Measurements from ENCODE around the gene RNF214.

DNA sequence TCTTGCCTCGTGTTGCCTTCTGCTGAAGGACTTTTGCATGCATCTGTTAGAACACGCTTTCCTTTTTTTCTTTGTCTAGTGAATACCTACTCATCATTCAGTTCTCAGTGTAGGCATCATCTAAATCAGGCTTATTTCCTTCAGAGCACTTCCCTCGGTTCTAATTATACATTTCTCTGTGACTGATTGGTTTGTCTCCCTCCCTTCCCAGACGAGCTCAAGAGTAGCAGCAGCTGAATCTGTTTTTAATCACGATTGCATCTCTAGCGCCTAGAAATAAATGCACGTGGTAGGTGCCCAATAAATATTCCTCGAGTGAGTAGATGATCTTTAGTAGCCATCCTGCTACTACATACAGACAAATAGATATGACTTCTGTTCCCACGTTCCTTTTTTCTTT, 101.4 kb downstream of the RNF214 start:
- TF ChIP-seq, protein P1, sequence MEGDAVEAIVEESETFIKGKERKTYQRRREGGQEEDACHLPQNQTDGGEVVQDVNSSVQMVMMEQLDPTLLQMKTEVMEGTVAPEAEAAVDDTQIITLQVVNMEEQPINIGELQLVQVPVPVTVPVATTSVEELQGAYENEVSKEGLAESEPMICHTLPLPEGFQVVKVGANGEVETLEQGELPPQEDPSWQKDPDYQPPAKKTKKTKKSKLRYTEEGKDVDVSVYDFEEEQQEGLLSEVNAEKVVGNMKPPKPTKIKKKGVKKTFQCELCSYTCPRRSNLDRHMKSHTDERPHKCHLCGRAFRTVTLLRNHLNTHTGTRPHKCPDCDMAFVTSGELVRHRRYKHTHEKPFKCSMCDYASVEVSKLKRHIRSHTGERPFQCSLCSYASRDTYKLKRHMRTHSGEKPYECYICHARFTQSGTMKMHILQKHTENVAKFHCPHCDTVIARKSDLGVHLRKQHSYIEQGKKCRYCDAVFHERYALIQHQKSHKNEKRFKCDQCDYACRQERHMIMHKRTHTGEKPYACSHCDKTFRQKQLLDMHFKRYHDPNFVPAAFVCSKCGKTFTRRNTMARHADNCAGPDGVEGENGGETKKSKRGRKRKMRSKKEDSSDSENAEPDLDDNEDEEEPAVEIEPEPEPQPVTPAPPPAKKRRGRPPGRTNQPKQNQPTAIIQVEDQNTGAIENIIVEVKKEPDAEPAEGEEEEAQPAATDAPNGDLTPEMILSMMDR (IDR thresholded peaks at IDR 0.05; ENCODE audit: low read depth, low read length, poor library complexity, severe bottlenecking), result no peak
- TF ChIP-seq EZH2phosphoT487 (IDR thresholded peaks at IDR 0.05; ENCODE audit: borderline replicate concordance, low read length), result no peak
